Endothelial cell of umbilical vein (primary cell): ENCODE data around the gene FAM53B. TPM values are rescaled to one million over a fixed set of nuclear protein-coding genes. Genes with fewer than 3 reads are reported as not detected.

Experiments
- BruUV-seq: library from RNA; stranded (reverse); fragments of 400-500 nt; replicated peaks from 2 replicates; lab custom pipeline; 2021; lab: Mats Ljungman, UMichigan
- CTCF ChIA-PET: fragments of 300-600, 350-600 bp; sonication (Branson Sonifier 250); formaldehyde crosslinking; loops from one replicate; lab custom pipeline; 2021; ENCODE audit warnings: antibody characterized with exemption, inconsistent platforms; lab: Charles Lee
- POLR2A ChIA-PET: fragments of 300-600, 350-600 bp; sonication (Branson Sonifier 250); formaldehyde crosslinking; loops from one replicate; lab custom pipeline; 2021; ENCODE audit warnings: antibody characterized with exemption, inconsistent platforms; lab: Charles Lee
- DNase-seq: peaks from one replicate; pipeline ENCODE4 v3.0.0-alpha.2; 2011; ENCODE audit warnings: low read depth, low spot score
- FAIRE-seq: peaks from 2 replicates; lab custom pipeline; 2011; peaks lifted over from hg19 to GRCh38; lab: Jason Lieb, UNC
- H2AFZ ChIP-seq: 2 replicates; pipeline ENCODE4 v1.6.0; 2012; ENCODE audit warnings: low read depth, low read length, control low read depth, inconsistent platforms
- H3K27ac ChIP-seq: 2 replicates; pipeline ENCODE4 v1.5.1; 2011; ENCODE audit warnings: low read depth, mild to moderate bottlenecking, control low read depth, low read length, moderate library complexity; ENCODE audit not compliant: insufficient read depth
- H3K27me3 ChIP-seq, 2 experiments: 2 replicates each; pipeline versions ENCODE4 v1.6.0 to v1.6.1; 2011; ENCODE audit warnings: low read length in 2 of 2, mixed read lengths in 1 of 2; ENCODE audit not compliant: control insufficient read depth in 2 of 2, insufficient read depth in 2 of 2
- H3K36me3 ChIP-seq, 2 experiments: 2 replicates in 1 of 2; 3 replicates in 1 of 2; pipeline ENCODE4 v1.5.1; 2011; ENCODE audit warnings: low read length in 2 of 2, mild to moderate bottlenecking in 1 of 2, moderate library complexity in 1 of 2; ENCODE audit not compliant: control insufficient read depth in 2 of 2, insufficient read depth in 2 of 2; ENCODE audit errors: extremely low read depth in 1 of 2
- H3K4me1 ChIP-seq: 3 replicates; pipeline ENCODE4 v1.5.1; 2011; ENCODE audit warnings: mild to moderate bottlenecking, low read length; ENCODE audit not compliant: control insufficient read depth, insufficient read depth; ENCODE audit errors: extremely low read depth
- H3K4me2 ChIP-seq: 2 replicates; pipeline ENCODE4 v1.6.1; 2011; ENCODE audit warnings: low read length, control low read depth, mixed read lengths; ENCODE audit not compliant: insufficient read depth
- H3K4me3 ChIP-seq, 3 experiments: fragments of 200-600 bp in 1 of 3; sonication (generic), shearing (Covaris generic) in 1 of 3; replicated peaks in 1 of 3; 2 replicates each; pipeline ENCODE4 v1.5.1; 2011 to 2016; ENCODE audit warnings: control low read depth in 3 of 3, low read length in 3 of 3, mild to moderate bottlenecking in 2 of 3, inconsistent platforms in 1 of 3, low read depth in 1 of 3, moderate library complexity in 1 of 3; ENCODE audit not compliant: insufficient read depth in 1 of 3
- H3K79me2 ChIP-seq: 2 replicates; pipeline ENCODE4 v1.6.0; 2012; ENCODE audit warnings: low read length, inconsistent platforms; ENCODE audit not compliant: control insufficient read depth, insufficient read depth
- H3K9ac ChIP-seq: replicated peaks from 2 replicates; pipeline ENCODE3; 2011; ENCODE audit warnings: low read length, control low read depth; ENCODE audit not compliant: insufficient read depth; ENCODE audit errors: extremely low read depth
- H3K9me1 ChIP-seq: replicated peaks from 3 replicates; pipeline ENCODE4 v1.6.0; 2011; ENCODE audit warnings: mild to moderate bottlenecking, low read length; ENCODE audit not compliant: control insufficient read depth, insufficient read depth; ENCODE audit errors: extremely low read depth
- H3K9me3 ChIP-seq: replicated peaks from 2 replicates; pipeline ENCODE4 v1.5.1; 2012; ENCODE audit warnings: low read length, inconsistent platforms; ENCODE audit not compliant: control insufficient read depth, insufficient read depth
- H4K20me1 ChIP-seq: replicated peaks from 2 replicates; pipeline ENCODE3; 2011; ENCODE audit warnings: mild to moderate bottlenecking, low read length; ENCODE audit not compliant: control insufficient read depth, insufficient read depth; ENCODE audit errors: extremely low read depth
- CTCF ChIP-seq, 2 donors: IDR thresholded peaks; 1 replicate in 1 of 2; 2 replicates in 1 of 2; pipeline ENCODE4 v1.5.1; 2011; ENCODE audit warnings: low read length in 2 of 2, mild to moderate bottlenecking in 2 of 2, moderate library complexity in 2 of 2, control low read depth in 1 of 2, inconsistent platforms in 1 of 2, low read depth in 1 of 2; ENCODE audit not compliant: insufficient read depth in 1 of 2; ENCODE audit errors: extremely low read depth in 1 of 2
- EZH2 ChIP-seq: IDR thresholded peaks from 2 replicates; pipeline ENCODE4 v1.6.1; 2012; ENCODE audit warnings: borderline replicate concordance, low read depth, mild to moderate bottlenecking, moderate library complexity, low read length, inconsistent platforms; ENCODE audit not compliant: severe bottlenecking
- FOS ChIP-seq: IDR thresholded peaks from 2 replicates; pipeline ENCODE4 v1.6.1; 2011; ENCODE audit warnings: mild to moderate bottlenecking, low read length, moderate library complexity, borderline replicate concordance; ENCODE audit not compliant: insufficient read depth
- GATA2 ChIP-seq: IDR thresholded peaks from 2 replicates; pipeline ENCODE4 v1.7.0; 2011; ENCODE audit warnings: low read depth, mild to moderate bottlenecking, moderate library complexity, mixed read lengths, low read length; ENCODE audit not compliant: insufficient read length, insufficient read depth
- JUN ChIP-seq: IDR thresholded peaks from 2 replicates; pipeline ENCODE4 v1.6.1; 2011; ENCODE audit warnings: borderline replicate concordance, low read depth; ENCODE audit not compliant: insufficient read length, insufficient read depth
- MAX ChIP-seq: IDR thresholded peaks from 2 replicates; pipeline ENCODE4 v1.6.1; 2011; ENCODE audit not compliant: insufficient read depth, insufficient read length
- MYC ChIP-seq: IDR thresholded peaks from one replicate; pipeline ENCODE4 v1.6.1; 2011; ENCODE audit warnings: mild to moderate bottlenecking, low read depth, low read length
- POLR2A ChIP-seq: IDR thresholded peaks from 2 replicates; pipeline ENCODE4 v1.6.1; 2012; ENCODE audit warnings: low read depth, mild to moderate bottlenecking, control low read depth, low read length
- POLR2AphosphoS5 ChIP-seq: IDR thresholded peaks from 2 replicates; pipeline ENCODE4 v1.6.1; 2012; ENCODE audit warnings: low read depth, mild to moderate bottlenecking, control low read depth, low read length, moderate library complexity; ENCODE audit not compliant: insufficient read depth
- dilution Hi-C: fragments of 300-500 bp; cut with MboI; formaldehyde crosslinking; loops from one replicate; pipeline ENCODE4 v1.15.0; 2019; ENCODE audit warnings: low sequenced_read_pairs; ENCODE audit not compliant: extremely low pct_ligation_motif_present
- intact Hi-C: fragments of 100-400 bp; cut with micrococcal nuclease; formaldehyde crosslinking; loops from one replicate; pipeline ENCODE4 v1.10.0; 2022
- polyA plus RNA-seq, 4 experiments: library from polyadenylated mRNA; depleted of rRNA in 3 of 4; stranded (reverse) in 3 of 4; unstranded in 1 of 4; fragments of >200 nt; gene quantifications; 2 replicates each; pipeline versions ENCODE4 v1.2.1 to v1.2.3, GENCODE V29; 2011 to 2012; ENCODE audit warnings: missing spikeins in 1 of 4
- total RNA-seq: library from RNA; stranded (reverse); gene quantifications from 2 replicates; pipeline ENCODE4 v1.2.3, GENCODE V29; 2021

Gene FAM53B
- total and polyA plus RNA-seq, 2 donors (not counting 3 experiments of a cell fraction or from before 2014, with no cell fraction given) = 8.5 to 21.1 TPM

- Histone ChIP-seq H3K4me2 (no peak overlapping the region), H3K4me3 (no peak overlapping the region), H3K4me1 (no peaks in the 10 kb centered on the region), H3K27me3 (no peaks in the 10 kb centered on the region), H2AFZ (no peak overlapping the region), H3K36me3 (no peaks in the 10 kb centered on the region), H3K9me3 (no peaks in the 10 kb centered on the region), H3K9me1 (no peaks in the 10 kb centered on the region), H3K27ac (no peak overlapping the region), H3K9ac (no peak overlapping the region), H3K79me2 (peaks cover 15% of the 10 kb centered on the region), H4K20me1 (no peaks in the 10 kb centered on the region)
- POLR2A ChIA-PET = no interaction called here
- intact Hi-C loops = no loop called here
- no TSS peak for BruUV-seq
- dilution Hi-C loops = no loop called here
- CTCF ChIA-PET = interaction anchor here (1.2 to 2.9 kb wide), 3 partner anchors 8 to 193 kb away, joined by 3 to 11 read pairs (median 7); no protein-coding TSS in a partner anchor
- FAIRE-seq (no peak), DNase-seq (no peak)
- TF ChIP-seq JUN (no peak), POLR2AphosphoS5 (no peak), MYC (no peak), GATA2 (no peak), MAX (no peak), CTCF (IDR thresholded peaks at IDR 0.05; ENCODE audit: extremely low read depth in 1 of 2, insufficient read depth in 1 of 2, low read depth in 1 of 2, low read length in 2 of 2) (no peak), FOS (no peak), POLR2A (no peak), EZH2 (no peak)
Observed at GRCh38 chr10:124732931-124733570, 11.1 kb downstream of the FAM53B start.
